Measurements from ENCODE around the gene GABARAP. TPM values are rescaled to one million over a fixed set of nuclear protein-coding genes. Genes with fewer than 3 reads are reported as not detected.

Gene GABARAP
- polyA plus RNA-seq, 1 of the 3 experiments (the other 2 are of a cell fraction) = 585 TPM

DNA sequence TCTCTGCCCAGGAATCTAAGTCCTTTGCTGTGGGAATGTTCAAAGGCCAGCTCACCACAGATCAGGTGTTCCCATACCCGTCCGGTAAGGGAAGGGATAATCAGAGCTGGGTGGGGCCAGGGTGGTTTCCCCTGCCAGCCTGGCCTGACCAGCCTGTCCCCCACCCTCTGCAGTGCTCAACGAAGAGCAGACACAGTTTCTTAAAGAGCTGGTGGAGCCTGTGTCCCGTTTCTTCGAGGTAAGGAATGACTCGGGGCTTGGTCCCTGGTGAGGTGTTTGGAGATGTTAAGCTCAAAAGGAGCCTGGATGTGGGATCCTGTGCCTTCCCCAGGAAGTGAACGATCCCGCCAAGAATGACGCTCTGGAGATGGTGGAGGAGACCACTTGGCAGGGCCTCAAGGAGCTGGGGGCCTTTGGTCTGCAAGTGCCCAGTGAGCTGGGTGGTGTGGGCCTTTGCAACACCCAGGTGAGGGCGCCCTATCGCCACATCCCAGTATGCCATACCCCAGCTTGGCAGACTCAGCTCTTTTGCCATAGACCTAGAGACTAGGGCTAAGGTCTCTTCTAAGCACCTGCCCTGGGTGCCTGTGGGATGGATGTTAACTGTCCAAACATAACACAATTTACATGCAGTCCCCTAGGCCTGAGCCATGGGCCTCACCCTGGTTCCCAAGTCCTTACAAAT, 21.5 kb downstream of the GABARAP start (continued):
- TF ChIP-seq, protein P1, sequence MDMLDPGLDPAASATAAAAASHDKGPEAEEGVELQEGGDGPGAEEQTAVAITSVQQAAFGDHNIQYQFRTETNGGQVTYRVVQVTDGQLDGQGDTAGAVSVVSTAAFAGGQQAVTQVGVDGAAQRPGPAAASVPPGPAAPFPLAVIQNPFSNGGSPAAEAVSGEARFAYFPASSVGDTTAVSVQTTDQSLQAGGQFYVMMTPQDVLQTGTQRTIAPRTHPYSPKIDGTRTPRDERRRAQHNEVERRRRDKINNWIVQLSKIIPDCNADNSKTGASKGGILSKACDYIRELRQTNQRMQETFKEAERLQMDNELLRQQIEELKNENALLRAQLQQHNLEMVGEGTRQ (IDR thresholded peaks at IDR 0.05; ENCODE audit: borderline replicate concordance, low read depth, low read length) = no peak
- peak; percentile 21 for TF ChIP-seq JUND (IDR thresholded peaks at IDR 0.05)
- TF ChIP-seq ELF1 (IDR thresholded peaks at IDR 0.05) = 0 out of 2 replicates have a peak, but pooled peaks have one; percentile 5
- no peak; the same call in 1 of the 2 replicates for TF ChIP-seq TEAD4 (IDR thresholded peaks at IDR 0.05; ENCODE audit: borderline replicate concordance, insufficient read depth)
- TF ChIP-seq, protein P2, sequence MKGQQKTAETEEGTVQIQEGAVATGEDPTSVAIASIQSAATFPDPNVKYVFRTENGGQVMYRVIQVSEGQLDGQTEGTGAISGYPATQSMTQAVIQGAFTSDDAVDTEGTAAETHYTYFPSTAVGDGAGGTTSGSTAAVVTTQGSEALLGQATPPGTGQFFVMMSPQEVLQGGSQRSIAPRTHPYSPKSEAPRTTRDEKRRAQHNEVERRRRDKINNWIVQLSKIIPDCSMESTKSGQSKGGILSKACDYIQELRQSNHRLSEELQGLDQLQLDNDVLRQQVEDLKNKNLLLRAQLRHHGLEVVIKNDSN (IDR thresholded peaks at IDR 0.05; ENCODE audit: borderline replicate concordance, low read depth) = no peak
- TF ChIP-seq GABPA (IDR thresholded peaks at IDR 0.05; ENCODE audit: low read depth) = no peak
- TF ChIP-seq NRF1 (IDR thresholded peaks at IDR 0.05; ENCODE audit: low read depth, low read length) = no peak
- 0 out of 2 replicates have a peak, but pooled peaks have one; percentile 19 for TF ChIP-seq FOXM1 (IDR thresholded peaks at IDR 0.05; ENCODE audit: low read depth)
- no peak for TF ChIP-seq EP300 (IDR thresholded peaks at IDR 0.05; ENCODE audit: borderline replicate concordance in 1 of 2, low read depth in 1 of 2, low read length in 1 of 2)
- peak; percentile 63 for TF ChIP-seq RAD21 (IDR thresholded peaks at IDR 0.05; ENCODE audit: low read length)
- TF ChIP-seq, protein P3, sequence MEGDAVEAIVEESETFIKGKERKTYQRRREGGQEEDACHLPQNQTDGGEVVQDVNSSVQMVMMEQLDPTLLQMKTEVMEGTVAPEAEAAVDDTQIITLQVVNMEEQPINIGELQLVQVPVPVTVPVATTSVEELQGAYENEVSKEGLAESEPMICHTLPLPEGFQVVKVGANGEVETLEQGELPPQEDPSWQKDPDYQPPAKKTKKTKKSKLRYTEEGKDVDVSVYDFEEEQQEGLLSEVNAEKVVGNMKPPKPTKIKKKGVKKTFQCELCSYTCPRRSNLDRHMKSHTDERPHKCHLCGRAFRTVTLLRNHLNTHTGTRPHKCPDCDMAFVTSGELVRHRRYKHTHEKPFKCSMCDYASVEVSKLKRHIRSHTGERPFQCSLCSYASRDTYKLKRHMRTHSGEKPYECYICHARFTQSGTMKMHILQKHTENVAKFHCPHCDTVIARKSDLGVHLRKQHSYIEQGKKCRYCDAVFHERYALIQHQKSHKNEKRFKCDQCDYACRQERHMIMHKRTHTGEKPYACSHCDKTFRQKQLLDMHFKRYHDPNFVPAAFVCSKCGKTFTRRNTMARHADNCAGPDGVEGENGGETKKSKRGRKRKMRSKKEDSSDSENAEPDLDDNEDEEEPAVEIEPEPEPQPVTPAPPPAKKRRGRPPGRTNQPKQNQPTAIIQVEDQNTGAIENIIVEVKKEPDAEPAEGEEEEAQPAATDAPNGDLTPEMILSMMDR (IDR thresholded peaks at IDR 0.05) = peak; percentile 64
- TF ChIP-seq, protein P4, sequence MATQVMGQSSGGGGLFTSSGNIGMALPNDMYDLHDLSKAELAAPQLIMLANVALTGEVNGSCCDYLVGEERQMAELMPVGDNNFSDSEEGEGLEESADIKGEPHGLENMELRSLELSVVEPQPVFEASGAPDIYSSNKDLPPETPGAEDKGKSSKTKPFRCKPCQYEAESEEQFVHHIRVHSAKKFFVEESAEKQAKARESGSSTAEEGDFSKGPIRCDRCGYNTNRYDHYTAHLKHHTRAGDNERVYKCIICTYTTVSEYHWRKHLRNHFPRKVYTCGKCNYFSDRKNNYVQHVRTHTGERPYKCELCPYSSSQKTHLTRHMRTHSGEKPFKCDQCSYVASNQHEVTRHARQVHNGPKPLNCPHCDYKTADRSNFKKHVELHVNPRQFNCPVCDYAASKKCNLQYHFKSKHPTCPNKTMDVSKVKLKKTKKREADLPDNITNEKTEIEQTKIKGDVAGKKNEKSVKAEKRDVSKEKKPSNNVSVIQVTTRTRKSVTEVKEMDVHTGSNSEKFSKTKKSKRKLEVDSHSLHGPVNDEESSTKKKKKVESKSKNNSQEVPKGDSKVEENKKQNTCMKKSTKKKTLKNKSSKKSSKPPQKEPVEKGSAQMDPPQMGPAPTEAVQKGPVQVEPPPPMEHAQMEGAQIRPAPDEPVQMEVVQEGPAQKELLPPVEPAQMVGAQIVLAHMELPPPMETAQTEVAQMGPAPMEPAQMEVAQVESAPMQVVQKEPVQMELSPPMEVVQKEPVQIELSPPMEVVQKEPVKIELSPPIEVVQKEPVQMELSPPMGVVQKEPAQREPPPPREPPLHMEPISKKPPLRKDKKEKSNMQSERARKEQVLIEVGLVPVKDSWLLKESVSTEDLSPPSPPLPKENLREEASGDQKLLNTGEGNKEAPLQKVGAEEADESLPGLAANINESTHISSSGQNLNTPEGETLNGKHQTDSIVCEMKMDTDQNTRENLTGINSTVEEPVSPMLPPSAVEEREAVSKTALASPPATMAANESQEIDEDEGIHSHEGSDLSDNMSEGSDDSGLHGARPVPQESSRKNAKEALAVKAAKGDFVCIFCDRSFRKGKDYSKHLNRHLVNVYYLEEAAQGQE (IDR thresholded peaks at IDR 0.05; ENCODE audit: low read depth, low read length) = no peak
- TF ChIP-seq, protein P5, sequence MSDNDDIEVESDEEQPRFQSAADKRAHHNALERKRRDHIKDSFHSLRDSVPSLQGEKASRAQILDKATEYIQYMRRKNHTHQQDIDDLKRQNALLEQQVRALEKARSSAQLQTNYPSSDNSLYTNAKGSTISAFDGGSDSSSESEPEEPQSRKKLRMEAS (IDR thresholded peaks at IDR 0.05; ENCODE audit: low read depth) = 0 out of 2 replicates have a peak, but pooled peaks have one; percentile 6
- TF ChIP-seq, protein P6, sequence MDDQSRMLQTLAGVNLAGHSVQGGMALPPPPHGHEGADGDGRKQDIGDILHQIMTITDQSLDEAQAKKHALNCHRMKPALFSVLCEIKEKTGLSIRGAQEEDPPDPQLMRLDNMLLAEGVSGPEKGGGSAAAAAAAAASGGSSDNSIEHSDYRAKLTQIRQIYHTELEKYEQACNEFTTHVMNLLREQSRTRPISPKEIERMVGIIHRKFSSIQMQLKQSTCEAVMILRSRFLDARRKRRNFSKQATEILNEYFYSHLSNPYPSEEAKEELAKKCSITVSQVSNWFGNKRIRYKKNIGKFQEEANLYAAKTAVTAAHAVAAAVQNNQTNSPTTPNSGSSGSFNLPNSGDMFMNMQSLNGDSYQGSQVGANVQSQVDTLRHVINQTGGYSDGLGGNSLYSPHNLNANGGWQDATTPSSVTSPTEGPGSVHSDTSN (IDR thresholded peaks at IDR 0.05) = peak; percentile 2; the same call in 1 of the 2 replicates
- no peak for TF ChIP-seq RFX5 (IDR thresholded peaks at IDR 0.05; ENCODE audit: low read length)
- TF ChIP-seq FOSL2 (IDR thresholded peaks at IDR 0.05; ENCODE audit: borderline replicate concordance, low read depth) = no peak
